ENCODE measurements around the gene ZNF691. TPM values are rescaled to one million over a fixed set of nuclear protein-coding genes. Genes with fewer than 3 reads are reported as not detected.

ZNF691 gene
- total RNA-seq, 1 experiment from 2014 or later: 4.3 TPM

- ATAC-seq (no peak), DNase-seq (no peak)
- no TSS peak for BruUV-seq (replicated peaks)
- Histone ChIP-seq H3F3A (ENCODE audit: low read length, unreplicated experiment) (no peaks in the 10 kb centered on the region), H3K36me3 (ENCODE audit: low read depth, low read length) (no peaks in the 10 kb centered on the region), H3K9me3 (ENCODE audit: low read length) (no peaks in the 10 kb centered on the region), H3K27me3 (ENCODE audit: low read length) (no peaks in the 10 kb centered on the region), H3K4me2 (ENCODE audit: low read length) (no peak overlapping the region), H3K4me3 (ENCODE audit: low read length) (no peak overlapping the region), H3K9ac (ENCODE audit: low read length) (no peak overlapping the region), H3K79me2 (ENCODE audit: low read length) (no peaks in the 10 kb centered on the region), H4K20me1 (ENCODE audit: low read length) (no peaks in the 10 kb centered on the region), H2AFZ (ENCODE audit: low read length) (no peak overlapping the region), H3K9me2 (replicated peaks; ENCODE audit: low read length) (no peaks in the 10 kb centered on the region), H3K27ac (ENCODE audit: low read length) (no peak overlapping the region), H3K4me1 (ENCODE audit: insufficient read depth, low read length) (peaks cover 10% of the 10 kb centered on the region)
- CTCF ChIA-PET: no interaction called here
- no peak for TF ChIP-seq CTCF (conservative IDR thresholded peaks at IDR 0.05; ENCODE audit: low read depth, low read length)
- no peak for TF ChIP-seq EZH2phosphoT487 (IDR thresholded peaks at IDR 0.05; ENCODE audit: borderline replicate concordance, low read length)
- TF ChIP-seq EZH2 (IDR thresholded peaks at IDR 0.05; ENCODE audit: low read length, unreplicated experiment): no peak
- intact Hi-C loops (cut with micrococcal nuclease): no loop called here
- POLR2A ChIA-PET (ENCODE audit: unreplicated experiment): no interaction called here
Observed at GRCh38 chr1:42825036-42825851, 21.2 kb upstream of the ZNF691 start.

DNA sequence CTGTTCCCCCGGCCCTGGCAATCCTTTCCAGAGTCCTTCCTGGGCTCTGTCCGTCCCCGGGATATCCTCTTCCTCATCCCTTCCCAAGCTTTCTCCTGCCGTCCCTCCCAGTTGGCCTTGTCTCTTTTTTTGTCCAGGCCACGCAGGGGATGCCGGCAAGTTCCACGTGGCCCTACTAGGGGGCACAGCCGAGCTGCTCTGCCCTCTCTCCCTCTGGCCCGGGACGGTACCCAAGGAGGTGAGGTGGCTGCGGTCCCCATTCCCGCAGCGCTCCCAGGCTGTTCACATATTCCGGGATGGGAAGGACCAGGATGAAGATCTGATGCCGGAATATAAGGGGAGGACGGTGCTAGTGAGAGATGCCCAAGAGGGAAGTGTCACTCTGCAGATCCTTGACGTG is 15.8 kb upstream of the ZNF691 start:
- TF ChIP-seq EZH2 (IDR thresholded peaks at IDR 0.05; ENCODE audit: low read length, unreplicated experiment): no peak
- no peak for TF ChIP-seq CTCF (conservative IDR thresholded peaks at IDR 0.05; ENCODE audit: low read depth, low read length)
- TF ChIP-seq EZH2phosphoT487 (IDR thresholded peaks at IDR 0.05; ENCODE audit: borderline replicate concordance, low read length): no peak
- CTCF ChIA-PET: no interaction called here
- no TSS peak for BruUV-seq (replicated peaks)
- Histone ChIP-seq H3K4me1 (ENCODE audit: insufficient read depth, low read length) (no peaks in the 10 kb centered on the region), H3K4me3 (ENCODE audit: low read length) (no peak overlapping the region), H3K9me2 (replicated peaks; ENCODE audit: low read length) (no peaks in the 10 kb centered on the region), H3F3A (ENCODE audit: low read length, unreplicated experiment) (no peaks in the 10 kb centered on the region), H3K36me3 (ENCODE audit: low read depth, low read length) (no peaks in the 10 kb centered on the region), H3K9ac (ENCODE audit: low read length) (no peak overlapping the region), H3K79me2 (ENCODE audit: low read length) (no peaks in the 10 kb centered on the region), H3K4me2 (ENCODE audit: low read length) (no peak overlapping the region), H4K20me1 (ENCODE audit: low read length) (no peaks in the 10 kb centered on the region), H2AFZ (ENCODE audit: low read length) (no peak overlapping the region), H3K9me3 (ENCODE audit: low read length) (no peaks in the 10 kb centered on the region), H3K27ac (ENCODE audit: low read length) (no peak overlapping the region), H3K27me3 (ENCODE audit: low read length) (no peaks in the 10 kb centered on the region)
- DNase-seq: no peak
- ATAC-seq: no peak
- POLR2A ChIA-PET (ENCODE audit: unreplicated experiment): no interaction called here
- intact Hi-C loops (cut with micrococcal nuclease): no loop called here

- no peaks in the 10 kb centered on the region for H3K4me1 ChIP-seq (ENCODE audit: insufficient read depth, low read length)
- H2AFZ ChIP-seq (ENCODE audit: low read length): no peak overlapping the region
- H3K9me3 ChIP-seq (ENCODE audit: low read length): no peaks in the 10 kb centered on the region
- TF ChIP-seq EZH2 (IDR thresholded peaks at IDR 0.05; ENCODE audit: low read length, unreplicated experiment) (no peak), EZH2phosphoT487 (IDR thresholded peaks at IDR 0.05; ENCODE audit: borderline replicate concordance, low read length) (no peak), CTCF (conservative IDR thresholded peaks at IDR 0.05; ENCODE audit: low read depth, low read length) (no peak)
- no peaks in the 10 kb centered on the region for H3K36me3 ChIP-seq (ENCODE audit: low read depth, low read length)
- intact Hi-C loops (cut with micrococcal nuclease): no loop called here
- no peaks in the 10 kb centered on the region for H3K9me2 ChIP-seq (replicated peaks; ENCODE audit: low read length)
- ChIA-PET CTCF (no interaction called here), POLR2A (ENCODE audit: unreplicated experiment) (no interaction called here)
- no peak overlapping the region for H3K4me2 ChIP-seq (ENCODE audit: low read length)
- H3K27me3 ChIP-seq (ENCODE audit: low read length): no peaks in the 10 kb centered on the region
- H4K20me1 ChIP-seq (ENCODE audit: low read length): no peaks in the 10 kb centered on the region
- H3K79me2 ChIP-seq (ENCODE audit: low read length): no peaks in the 10 kb centered on the region
- DNase-seq (no peak), ATAC-seq (no peak)
- H3F3A ChIP-seq (ENCODE audit: low read length, unreplicated experiment): no peaks in the 10 kb centered on the region
- H3K27ac ChIP-seq (ENCODE audit: low read length): no peak overlapping the region
- BruUV-seq (replicated peaks): no TSS peak
- no peak overlapping the region for H3K9ac ChIP-seq (ENCODE audit: low read length)
- no peak overlapping the region for H3K4me3 ChIP-seq (ENCODE audit: low read length)
Observed at GRCh38 chr1:42831273-42831672, 15.1 kb upstream of the ZNF691 start.
